GM13976 (cell line): Measurements from ENCODE around the gene PGF.

ENCODE experiments used
- DNase-seq: peaks from one replicate; pipeline ENCODE4 v3.0.0; 2012; ENCODE audit warnings: low spot score
- CTCF ChIP-seq: IDR thresholded peaks from 2 replicates; pipeline ENCODE4 v1.5.1; 2012; ENCODE audit warnings: borderline replicate concordance, mild to moderate bottlenecking; ENCODE audit not compliant: insufficient read depth; ENCODE audit errors: extremely low read depth, missing control alignments, control extremely low read depth
- in situ Hi-C: fragments of 300-500 bp; cut with MboI; formaldehyde crosslinking; loops from one replicate; pipeline ENCODE4 v1.12.0; 2022; ENCODE audit warnings: low sequenced_read_pairs, mixed read lengths, inconsistent platforms; ENCODE audit not compliant: unreplicated experiment

Gene PGF

DNA sequence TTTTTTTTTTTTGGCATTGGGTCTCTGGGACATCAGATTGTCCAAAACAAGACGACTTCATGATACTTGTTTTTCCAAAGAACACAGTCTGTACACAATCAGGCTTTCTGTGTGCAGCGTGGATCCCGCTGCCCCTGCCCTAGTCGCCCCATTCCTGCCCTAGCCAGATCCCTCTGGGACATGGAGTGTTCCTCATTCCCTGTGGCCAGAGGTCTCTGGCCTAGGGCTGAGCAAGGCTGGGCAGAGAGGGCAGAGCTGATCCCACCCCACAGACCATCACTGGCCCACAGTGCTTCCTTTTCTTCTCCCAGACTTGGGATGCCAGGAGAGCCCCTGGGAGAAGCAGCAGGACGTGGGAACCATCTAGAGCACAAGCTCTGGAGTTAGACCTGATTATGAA lies 26.4 kb upstream of the PGF start:
- no peak for TF ChIP-seq CTCF
- no peak for DNase-seq
- in situ Hi-C loops = no loop called here

DNA sequence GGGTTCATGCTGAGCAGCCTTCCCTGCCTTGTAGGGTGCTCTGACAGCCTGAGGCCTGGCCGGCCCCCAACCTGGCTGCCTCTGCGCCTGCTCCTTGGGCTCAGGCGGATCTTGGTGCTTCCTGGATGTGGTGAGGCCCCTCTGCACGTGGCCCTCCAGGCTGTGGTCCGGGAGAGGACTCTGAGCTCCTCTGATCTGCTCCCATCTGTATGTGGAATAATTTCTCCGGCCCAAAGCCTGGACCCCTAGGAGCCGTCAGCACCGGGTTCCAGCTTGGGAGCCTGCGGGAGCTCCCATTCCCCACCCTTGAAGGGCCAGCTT lies 26.0 kb upstream of the PGF start:
- TF ChIP-seq CTCF = no peak
- DNase-seq = no peak
- in situ Hi-C loops = no loop called here

DNA sequence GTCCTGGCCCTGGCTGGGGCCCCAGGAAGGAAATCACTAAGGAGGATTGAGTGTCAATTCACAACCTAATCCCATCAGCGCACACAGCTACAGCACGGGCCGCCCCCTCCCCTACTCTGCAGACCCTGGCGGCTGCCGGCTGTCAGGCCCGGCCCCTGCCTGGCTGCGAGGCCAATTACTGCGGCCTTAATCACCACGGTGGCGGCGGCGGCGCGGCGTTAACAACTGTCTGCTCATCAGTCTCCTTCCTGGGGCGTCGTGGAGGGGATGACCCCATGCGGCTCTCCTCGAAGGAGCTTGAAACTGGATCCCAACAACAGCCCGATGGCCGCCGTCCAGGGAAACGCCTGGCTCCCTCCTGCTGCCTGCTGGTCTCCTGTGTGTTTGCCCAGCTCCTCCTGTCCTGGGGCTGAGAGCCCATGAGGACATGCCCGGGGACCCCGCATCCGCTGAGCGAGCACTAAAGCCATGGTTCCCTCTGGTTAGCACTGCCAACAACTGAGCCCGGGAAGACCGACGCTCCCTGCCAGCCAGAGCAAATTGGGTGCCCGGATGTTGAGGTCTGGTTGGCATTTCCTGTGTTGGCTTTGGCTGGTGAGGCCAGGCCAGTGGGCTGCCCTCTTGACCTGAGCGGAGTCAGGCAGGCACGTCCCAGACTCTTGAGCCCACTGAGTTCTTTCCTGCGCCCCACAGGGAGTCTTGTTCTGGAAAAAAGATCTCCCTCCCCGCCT lies 25.5 kb upstream of the PGF start:
- no peak for TF ChIP-seq CTCF
- peak; percentile 25 for DNase-seq
- in situ Hi-C loops = no loop called here

- DNase-seq = peak; percentile 9
- no peak for TF ChIP-seq CTCF
- in situ Hi-C loops = no loop called here
Observed at GRCh38 chr14:74980398-74980730, 25.0 kb upstream of the PGF start.

- peak; percentile 24 for DNase-seq
- in situ Hi-C loops = no loop called here
- TF ChIP-seq CTCF = no peak
Observed at GRCh38 chr14:74979442-74980397, 24.3 kb upstream of the PGF start.

GRCh38 chr14:74979029-74979428 lies 23.6 kb upstream of the PGF start:
- in situ Hi-C loops = no loop called here
- DNase-seq = peak; percentile 14
- no peak for TF ChIP-seq CTCF
